HG03025 (cell line): Measurements from ENCODE around the gene KHNYN.
A peak's percentile ranks its signal among the peaks of the same experiment; 100 is the strongest.

ENCODE experiments used
- ATAC-seq: cut with Tn5 transposase; IDR thresholded peaks from one replicate; pipeline ENCODE4 v1.9.1; 2021; ENCODE audit warnings: mild to moderate bottlenecking, moderate library complexity; ENCODE audit not compliant: unreplicated experiment, low FRiP score

Gene KHNYN

DNA sequence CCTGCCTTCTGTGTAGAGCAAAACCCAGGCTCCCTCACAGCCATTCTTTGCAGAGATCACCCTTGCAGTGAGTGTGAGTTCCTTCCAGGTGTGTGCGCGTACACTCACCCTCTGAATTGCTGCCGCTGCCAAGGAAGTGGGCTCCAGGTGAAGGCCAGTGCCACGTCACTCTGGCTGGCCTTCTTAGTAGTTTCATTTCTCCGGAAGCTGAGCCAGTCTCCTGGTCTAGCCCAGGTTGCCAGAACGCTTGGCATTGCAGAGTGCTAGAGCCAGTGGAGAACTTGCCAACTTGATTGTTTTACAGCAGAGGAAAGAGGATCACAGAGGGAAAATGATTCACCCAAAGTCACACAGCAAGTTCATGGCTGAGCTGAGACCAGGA lies 11.3 kb upstream of the KHNYN start:
- ATAC-seq = no peak

DNA sequence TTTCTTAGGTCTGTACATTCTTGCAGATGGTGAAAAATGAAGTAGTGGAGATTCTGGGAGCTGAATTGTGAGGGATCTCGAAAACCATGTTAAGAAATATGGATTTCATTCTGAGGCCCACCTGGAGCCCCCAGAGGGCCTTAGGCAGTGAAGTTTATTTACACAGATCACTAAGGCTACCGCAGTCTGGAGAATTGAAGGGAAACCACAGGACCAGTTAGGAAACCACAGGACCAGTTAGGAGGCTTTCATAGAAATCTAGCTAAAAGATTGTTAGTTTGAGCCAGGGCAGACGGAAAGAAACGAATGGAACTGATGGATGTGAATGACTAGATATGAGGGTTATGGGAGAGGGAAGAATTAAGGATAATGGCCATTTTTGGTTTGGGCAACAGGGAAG lies 7.5 kb upstream of the KHNYN start:
- no peak for ATAC-seq

DNA sequence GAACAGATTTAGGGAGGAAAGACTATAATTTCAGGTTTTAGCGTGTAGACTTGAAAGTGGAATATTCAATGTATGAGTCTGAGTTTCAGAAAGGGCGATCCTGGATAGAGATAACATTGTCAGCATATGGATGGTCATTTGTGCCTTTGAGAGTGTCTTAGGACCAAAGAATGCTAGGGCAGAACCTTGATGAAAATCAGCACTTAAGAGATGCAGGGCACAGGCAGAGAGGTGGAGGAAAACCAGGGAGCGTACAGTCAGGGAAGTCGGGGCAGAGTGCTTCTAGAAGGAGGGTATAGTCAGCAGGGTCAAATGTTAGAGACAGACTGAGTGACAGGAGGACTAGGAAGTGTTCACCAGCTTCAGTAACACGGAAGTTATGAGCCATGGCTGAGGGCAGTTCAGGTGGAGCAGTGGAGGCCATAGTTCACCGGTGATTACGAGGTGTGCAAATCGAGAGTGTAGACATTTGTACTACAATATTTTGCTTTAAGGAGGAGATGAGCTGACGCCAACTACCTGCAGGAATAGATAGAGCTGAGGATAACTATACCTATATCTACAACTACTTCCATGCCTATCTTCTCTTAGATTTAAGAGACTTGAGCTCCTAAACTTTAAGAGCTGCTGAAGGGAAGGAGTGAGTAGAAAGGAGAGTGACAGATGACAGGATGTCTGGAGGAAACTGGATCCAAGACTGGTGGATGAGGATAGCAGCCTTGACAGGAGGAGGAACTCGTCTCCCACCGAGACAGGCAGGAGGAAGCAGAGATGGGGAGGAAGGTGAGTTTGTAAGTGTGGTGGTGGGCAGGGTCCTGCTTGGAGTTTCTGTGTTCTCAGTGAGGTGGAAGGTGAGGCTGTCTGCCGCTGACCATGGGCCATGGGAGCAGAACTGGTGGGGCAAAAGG lies 6.8 kb upstream of the KHNYN start:
- no peak for ATAC-seq

DNA sequence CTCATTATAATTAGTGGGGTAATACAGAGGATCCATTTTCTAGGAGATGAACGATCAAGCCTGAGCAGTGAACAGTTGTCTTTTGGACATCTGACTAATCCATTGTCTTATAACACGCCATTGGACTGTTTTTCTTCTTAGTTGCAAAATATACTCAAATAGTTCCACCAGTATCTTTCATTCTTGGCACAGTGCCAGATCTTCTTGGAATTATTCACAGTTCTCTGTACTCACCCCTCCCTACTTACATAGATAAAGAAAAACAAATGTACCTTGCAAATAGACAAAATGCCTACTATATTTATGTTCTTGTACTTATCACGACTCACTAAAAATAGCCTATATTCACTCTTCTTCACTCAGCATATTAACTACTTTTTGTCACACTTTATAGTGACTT lies 4.0 kb upstream of the KHNYN start:
- ATAC-seq = no peak

DNA sequence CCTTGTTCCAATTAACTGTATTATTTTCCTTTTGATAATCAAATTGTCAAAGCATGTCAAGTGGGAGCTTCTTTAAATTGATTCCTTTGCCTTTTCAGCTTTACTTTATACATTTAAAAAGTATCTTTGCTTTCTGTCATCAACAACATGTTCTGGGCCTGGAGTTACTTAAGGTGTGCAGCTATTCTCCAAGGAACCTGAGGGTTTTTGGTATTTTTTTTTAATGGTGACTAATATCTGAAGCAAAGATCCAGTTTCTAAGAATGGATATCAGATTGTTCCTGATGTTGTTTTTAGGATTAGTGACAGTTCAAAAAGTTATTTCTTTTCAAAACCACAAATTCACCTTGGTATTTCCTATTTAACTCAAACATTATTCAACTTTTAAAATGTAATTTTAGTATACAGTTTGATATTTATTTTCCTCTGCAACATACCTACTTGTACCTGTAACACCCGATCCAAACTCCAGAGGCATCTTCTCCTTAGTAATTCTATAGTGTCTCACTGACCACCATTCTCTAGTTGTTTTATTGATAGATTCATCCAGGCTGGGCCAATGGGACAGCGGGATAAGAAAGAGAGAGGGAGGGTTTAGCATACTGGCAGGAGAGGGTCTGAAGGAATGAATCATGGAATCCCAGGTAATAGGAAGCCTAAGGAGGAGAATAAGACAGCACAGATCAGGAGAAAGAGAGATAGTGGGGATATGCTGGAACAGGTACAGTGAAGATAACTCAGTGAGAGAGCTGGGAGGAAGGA lies 3.4 kb upstream of the KHNYN start:
- ATAC-seq = no peak

DNA sequence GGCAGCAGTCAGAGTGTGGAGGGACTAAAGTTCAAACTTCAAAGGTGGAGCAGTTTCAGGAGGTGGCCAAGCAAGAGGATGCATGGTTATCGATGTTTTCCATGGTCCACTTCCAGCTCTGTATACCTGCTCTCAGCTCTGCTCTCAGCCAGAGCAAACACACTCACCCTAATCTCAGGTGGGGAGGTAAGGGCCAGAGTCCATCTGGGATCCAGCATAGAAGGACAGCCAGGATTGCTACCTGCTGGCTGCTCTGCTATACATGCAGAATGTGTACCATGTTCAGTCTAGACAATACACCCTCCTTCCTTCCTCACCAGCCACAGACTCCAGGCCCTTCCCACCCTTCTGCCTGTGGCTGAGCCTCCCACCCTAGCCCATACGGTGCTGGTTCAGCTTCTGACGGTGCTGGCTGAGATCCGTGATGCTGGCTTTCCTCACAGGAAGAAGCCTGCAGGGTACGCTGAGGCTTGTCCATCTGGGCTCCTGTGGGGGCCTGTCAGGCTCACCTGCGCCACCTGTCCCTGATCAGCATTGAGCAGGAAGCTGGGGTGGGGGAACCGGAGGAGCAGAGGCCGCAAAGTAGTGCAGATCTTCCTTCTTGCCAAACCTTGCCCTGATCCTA lies 2.7 kb upstream of the KHNYN start:
- ATAC-seq = no peak

DNA sequence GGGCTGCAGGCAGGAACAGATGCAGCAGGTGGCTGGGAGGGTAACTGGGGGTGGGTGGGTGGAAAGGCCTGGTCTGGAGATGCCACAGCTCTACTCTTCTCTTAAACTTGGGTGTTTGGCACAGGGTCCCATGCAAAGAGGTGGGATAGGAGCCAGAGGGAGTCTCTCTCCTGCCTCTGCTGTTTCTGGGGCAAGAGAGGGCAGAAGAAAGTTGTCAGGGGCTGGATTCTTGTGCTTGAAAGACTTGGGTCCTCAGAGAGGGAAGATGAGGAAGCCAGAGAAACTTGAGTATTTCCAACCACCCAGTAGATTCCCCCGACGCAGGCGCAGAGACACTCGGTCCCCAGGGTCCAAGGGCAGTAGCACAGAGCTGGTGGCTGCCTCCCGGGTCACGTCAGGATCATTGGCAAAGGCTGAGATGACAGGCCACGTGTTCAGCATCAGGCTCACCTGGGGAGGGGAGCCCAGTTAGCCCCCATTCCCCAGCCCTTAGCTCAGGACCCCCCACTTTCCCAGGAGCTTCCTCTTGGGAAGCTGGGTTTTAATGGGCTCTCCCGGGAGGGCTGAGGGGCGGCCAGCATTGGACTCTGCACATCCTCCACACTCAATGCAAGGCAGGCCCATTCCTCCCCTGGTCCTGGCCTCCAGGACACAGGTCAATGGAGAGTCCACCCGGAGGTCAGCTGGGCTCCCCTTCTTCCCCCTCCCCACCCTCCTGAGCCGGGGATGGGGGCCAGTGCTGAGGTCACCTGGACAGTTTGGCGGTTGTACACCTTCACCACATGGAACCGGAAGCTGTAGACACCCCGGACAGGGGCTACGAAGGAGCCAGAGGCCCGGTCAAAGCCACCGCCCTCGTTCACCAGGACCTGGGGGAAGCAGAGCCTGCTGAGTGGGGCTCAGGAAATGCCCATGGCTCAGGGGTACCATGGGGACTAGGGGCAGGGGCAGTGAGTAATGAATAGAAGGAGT lies 1.9 kb upstream of the KHNYN start:
- no peak for ATAC-seq

DNA sequence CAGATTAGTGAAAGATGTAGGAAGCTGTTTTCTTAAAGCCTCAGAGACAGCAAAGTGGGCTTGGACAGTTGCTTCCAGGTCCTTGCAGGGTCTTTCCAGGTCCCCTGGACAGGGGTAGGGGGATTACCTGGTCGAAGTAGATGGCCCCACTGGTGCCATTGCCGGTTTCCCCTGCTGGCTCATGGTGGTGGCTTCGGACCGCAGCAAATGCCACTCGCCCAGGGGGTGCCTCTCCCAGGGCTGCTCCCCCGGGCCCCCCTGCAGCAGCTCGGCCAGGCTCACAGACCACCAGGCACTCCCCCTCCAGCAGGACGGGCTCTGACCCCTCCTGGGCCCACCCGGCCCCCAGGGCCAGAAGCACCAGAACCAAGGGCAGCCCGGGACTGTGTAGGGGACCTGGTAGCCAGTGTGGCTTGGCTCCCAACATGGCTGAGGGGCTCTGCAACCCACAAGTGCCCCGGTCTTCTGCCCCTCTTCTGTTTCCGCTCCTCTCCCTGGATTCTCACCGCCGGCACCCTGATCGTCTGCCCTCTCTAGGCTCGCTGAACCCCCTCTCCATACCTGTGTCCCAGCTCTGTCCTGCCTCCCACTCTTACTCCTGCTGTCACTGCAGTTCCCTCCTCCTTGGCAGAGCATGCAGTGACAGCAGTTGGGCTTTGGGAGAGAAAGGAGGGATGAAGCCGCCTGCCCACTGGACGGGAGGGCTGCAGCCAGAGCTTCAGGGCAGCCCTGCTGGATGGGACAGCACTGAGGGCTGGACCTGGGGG lies 943 bp upstream of the KHNYN start:
- no peak for ATAC-seq

DNA sequence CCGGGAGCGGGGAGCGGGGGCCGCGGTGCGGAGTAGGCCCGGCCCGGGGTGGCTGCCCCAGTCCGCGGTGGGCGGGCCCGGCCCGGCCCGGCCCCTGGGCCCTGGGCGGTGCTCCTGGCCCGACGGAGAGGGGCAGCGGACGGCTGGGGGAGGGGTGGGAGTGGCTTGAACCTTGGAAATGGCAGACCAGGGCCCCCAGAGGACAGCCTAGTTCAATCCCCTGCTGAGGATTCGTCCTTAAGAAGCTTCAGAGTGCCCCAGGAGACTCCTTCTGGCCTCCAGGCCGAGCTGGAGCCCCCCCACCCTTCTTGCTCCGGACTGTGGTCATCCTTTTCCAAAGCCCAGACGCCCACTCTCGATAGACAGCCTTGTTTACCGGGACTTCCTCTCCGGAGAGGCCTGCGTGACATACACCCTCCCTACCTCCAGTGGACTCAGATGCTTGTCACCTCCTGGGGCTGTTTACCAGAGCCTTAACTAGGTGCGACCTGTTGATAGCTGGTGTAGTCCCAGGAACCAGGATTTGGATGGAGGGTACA lies 458 bp downstream of the KHNYN start:
- peak; percentile 46 for ATAC-seq

DNA sequence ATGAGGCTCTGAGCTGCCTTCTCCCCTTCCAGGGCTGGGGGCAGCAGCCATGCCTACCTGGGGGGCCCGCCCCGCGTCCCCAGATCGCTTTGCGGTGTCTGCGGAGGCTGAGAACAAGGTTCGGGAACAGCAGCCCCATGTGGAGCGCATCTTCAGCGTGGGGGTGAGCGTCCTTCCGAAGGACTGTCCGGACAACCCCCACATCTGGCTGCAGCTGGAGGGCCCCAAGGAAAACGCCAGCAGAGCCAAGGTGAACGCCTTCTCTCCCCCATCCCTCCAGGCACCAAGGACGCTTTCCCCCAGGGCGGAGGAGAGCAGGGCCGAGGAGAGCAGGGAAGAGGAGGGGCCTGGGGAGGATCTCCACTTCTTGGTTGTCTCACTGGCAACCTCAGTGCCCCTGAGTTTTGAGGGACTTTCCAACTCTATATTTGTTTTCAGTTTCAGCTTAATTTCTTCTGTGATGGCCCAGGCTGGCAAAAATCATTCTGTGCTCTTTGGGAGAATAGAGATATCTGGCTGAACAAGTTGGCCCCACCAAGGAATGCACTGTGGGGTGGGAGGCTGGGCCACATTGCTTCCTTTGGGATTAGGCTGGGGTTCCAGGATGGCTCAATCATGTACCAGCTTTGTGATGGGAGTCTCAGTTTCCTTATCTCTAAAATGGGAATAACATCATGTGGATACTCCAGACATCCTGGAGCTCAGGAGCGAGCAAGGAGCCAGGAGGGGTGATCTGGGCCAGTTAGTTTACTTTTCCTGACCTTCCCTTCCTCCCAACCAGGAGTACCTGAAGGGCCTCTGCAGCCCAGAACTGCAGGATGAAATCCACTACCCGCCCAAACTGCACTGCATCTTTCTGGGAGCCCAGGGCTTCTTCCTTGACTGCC lies 1.2 kb downstream of the KHNYN start:
- peak; percentile 8 for ATAC-seq

DNA sequence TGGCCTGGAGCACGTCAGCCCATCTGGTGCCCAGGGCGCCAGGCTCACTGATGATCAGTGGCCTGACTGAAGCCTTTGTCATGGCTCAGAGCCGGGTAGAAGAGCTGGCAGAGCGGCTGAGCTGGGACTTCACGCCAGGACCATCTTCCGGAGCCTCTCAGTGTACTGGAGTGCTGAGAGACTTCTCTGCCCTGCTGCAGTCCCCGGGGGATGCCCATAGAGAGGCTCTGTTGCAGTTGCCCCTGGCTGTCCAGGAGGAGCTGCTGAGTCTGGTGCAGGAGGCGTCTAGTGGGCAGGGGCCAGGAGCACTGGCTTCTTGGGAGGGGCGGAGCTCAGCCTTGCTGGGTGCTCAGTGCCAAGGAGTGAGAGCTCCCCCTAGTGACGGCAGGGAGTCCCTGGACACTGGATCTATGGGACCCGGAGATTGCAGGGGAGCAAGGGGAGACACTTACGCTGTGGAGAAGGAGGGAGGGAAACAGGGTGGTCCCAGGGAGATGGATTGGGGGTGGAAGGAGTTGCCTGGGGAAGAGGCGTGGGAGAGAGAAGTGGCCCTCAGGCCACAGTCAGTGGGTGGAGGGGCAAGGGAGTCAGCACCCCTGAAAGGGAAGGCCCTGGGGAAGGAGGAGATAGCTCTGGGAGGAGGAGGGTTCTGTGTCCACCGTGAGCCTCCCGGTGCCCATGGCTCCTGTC lies 2.0 kb downstream of the KHNYN start:
- peak; percentile 42 for ATAC-seq

DNA sequence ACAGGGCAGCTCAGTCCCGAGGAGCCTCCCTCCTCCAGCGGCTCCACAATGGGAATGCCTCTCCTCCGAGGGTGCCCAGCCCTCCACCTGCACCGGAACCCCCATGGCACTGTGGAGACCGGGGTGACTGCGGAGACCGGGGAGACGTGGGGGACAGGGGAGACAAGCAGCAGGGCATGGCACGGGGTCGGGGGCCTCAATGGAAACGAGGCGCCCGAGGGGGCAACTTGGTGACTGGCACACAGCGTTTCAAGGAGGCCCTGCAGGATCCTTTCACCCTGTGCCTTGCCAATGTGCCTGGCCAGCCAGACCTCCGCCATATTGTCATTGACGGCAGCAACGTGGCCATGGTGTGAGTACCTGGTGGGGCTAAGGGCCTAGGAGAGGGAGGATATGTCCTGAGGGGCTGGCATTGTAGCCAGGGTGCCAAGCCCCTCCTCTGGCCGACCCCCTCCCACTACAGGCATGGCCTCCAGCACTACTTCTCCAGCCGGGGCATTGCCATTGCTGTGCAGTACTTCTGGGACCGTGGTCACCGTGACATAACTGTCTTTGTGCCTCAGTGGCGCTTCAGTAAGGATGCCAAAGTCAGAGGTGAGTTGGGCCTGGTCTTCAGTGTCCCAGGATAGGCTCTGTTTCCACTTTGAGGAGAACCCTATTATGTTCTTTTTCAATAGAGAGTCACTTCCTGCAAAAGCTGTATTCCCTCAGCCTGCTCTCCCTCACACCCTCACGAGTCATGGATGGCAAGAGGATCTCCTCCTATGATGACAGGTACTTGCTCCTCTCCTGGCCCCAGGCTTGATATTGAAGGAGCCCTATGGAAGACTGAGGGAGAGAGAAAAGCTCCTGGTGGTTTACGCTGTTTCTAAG lies 2.7 kb downstream of the KHNYN start:
- ATAC-seq = no peak

DNA sequence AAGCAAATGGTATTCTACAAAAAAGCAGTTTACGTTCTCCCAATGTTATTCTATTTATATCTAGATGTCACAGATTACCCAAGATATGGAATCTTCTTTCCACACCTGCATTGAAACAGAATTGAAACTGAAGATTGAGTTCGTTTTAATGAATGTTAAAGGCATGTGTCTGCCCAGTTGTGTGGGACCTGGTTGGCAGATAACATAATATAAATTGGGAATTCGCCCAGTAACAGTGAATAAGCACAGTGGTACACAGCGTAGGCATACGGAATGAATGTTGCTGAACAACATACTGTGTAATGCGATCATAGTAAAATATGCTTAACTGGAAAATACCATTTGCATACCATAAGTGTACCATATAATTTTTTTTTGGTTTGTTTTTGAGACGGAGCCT lies 4.3 kb downstream of the KHNYN start:
- ATAC-seq = no peak

DNA sequence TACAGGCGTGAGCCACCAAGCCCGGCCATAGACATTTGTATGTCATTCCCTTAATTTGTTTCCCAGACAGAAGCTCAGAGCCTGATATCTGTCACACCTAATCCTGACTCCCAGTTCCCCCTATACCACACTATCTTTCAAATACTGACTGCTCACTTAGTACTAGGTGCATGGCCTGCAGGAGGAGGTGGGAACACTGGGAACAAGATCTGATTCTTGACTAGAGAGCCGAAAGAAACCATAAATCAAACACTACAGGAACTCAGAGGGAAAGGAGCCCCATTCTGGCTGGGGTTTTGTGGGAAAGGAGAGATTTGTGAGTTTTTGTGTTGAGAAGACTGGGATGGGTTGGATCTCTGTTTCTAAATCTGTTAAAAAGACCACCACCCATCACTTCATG lies 4.9 kb downstream of the KHNYN start:
- ATAC-seq = no peak

DNA sequence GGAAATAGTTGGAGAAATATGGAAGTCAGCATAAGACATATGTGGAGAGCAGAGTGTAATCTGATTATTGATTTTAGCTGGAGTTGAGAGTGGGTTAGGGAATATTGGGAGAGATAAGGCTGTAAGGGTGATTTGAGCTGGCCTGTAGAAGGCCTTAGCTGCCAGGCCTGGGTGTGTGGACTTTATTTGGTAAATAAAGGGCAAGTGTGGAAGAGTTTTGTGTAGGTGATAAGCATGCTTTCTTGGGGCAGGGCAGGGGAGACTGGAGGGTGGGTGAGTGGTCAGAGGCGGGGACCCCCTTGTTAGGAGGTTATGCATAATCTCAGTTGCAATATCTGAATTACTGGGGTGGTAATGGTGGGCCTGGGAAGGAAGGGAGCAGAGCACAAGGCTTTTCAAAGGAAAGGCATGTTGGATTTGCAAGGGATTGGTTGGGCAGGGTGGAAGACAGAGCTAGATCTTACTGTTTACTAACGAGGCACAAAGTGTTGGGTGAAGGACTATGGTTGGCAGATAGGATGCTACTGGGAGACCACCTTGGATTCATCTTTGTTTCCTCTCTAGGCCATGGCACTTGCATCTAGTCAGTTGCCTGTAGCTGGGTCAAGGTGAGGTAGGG lies 5.5 kb downstream of the KHNYN start:
- ATAC-seq = no peak

DNA sequence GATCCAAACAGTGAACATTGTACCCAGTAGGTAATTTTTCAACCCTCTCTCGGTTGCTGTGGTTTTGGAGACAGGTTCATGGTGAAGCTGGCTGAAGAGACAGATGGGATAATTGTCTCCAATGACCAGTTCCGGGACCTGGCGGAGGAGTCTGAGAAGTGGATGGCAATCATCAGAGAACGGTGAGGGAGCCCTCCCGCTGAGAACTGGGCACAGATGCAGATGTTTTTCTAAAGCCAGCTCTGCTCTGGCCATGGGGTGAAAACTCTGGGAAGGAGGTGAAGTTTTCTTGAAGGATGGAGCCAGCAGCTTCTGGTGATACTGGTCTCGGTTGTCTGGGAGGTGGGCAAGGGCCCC lies 6.2 kb downstream of the KHNYN start:
- ATAC-seq = no peak
